HG03432 (cell line): ENCODE data around the gene WRNIP1.

Experiments used
- ATAC-seq: cut with Tn5 transposase; IDR thresholded peaks from one replicate; pipeline ENCODE4 v1.9.1; 2021; ENCODE audit warnings: mild to moderate bottlenecking, moderate library complexity; ENCODE audit not compliant: unreplicated experiment

The WRNIP1 gene

DNA sequence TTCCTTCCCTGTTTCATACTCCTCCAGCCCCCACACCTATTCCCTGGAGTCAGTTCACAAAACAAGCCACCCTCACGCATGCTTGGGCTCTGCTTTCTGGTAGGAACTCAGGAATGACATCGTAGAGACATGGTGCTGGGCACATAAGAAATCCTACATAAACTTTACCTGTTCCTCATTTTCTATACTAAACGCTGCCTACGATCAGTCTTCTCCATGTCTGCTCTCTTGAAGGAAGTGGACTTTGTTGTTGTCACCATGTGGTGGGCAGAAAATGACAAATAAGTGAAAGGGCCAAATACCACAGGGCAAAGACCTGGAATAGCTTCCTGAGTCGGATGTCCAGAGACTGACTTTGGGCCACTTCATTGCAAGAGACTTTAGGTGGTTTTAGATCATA is 24.6 kb upstream of the WRNIP1 start:
- ATAC-seq: no peak

GRCh38 chr6:2741756-2742155 is 23.4 kb upstream of the WRNIP1 start:
- ATAC-seq: no peak

- ATAC-seq: no peak
Measured at GRCh38 chr6:2743280-2744208, 21.6 kb upstream of the WRNIP1 start.

DNA sequence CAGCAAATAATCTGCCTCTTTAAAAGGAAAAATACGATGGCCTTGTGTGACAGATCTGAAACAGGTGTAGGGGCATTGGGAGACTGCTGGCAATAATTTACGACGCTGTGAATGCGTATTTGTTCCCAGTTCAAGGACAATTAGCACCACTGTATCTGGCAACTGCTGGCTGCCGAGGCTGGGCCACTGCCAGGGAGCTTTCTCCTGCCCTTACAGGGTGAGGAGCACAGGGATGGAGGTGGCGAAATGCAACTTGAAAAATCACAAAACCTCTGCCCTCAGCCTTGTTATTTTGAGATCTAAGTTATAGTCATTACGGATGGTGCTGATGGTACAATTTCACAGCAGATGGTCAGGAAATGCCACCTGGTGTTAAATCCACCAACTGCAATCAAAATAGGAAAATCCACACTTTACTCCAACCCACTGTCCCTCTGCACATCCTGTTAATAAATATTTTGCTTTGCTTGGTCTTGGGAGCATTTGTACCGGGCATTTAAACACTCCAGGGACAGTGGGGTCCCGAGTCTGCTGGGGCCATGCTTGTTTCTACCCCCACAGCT is 20.9 kb upstream of the WRNIP1 start:
- no peak for ATAC-seq

DNA sequence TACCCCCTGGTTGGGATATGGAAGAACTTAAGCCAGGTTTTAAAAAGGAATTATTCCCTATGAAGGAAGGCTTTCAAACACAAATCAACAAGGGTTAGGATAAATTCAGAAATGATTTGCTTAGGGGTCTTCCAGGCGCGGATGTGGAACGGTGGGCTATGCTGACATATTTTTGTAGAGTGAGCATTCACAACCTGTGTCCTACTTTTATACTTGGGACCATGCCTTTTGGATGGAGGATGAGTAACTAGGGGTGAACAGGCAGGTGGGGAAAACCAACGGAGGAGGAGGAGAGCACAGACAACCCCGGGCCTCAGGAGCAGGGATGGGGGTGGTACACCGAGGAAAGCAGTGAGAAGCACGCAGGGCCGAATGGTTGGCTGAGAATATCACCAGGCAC is 20.4 kb upstream of the WRNIP1 start:
- ATAC-seq: no peak

DNA sequence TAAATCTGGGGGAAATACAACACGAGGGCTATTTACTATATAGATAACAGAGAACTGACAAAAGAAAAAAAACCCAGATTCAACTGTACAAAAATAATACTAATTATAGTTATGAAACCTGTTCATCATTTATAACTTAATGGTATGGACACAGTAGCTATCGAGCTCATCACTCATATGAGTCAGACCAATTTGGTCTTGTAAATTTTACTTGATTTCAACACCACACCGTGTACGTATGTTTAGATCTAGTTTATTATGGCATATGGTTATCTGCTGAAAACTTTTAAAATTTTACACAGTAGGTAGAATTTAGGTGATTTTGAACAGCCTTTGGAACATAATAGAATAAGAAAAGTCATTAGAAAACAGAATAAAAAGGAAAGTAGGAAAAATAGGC is 19.9 kb upstream of the WRNIP1 start:
- no peak for ATAC-seq

DNA sequence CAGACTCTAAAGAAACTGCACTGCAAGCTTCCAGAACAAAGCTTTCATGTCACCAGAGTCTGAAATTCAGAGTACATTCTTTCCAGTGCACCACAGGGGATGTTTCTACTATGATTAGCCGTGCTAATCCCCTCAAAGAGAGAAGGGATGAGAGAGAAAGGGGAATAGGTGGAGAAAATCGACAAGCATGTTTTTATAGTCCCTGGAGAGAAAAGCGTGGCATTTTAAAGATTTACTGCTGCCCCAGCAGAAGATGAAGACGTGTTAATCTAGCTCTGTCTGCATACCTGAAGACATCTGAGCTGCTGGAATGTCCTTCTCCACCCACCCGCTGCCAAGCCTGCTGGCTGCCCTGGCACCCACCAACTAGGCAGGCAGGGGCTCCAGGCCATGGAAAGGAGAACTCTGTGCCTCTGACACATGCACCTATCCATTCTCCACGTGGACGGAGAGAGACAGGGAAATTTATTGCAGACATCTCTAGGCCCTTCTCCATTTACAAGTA is 18.6 kb upstream of the WRNIP1 start:
- no peak for ATAC-seq

DNA sequence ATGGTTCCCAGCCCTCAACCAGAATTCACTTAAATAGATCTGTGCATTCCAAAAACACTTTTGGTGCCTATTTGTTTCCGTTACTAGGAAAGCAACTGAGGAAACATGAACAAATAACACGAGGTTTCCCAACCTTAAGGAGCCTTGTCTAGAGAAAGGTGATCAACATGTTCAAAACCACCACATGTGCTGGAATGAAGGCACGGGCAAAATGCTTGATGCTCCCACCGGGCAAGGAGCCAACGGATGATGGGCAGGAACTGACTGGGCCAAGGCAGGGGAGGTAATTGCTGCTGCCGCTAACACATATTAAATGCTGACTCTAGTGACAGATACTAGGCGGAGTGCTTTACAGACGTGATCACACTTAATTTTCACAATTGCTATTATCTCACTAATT is 17.0 kb upstream of the WRNIP1 start:
- ATAC-seq: no peak

DNA sequence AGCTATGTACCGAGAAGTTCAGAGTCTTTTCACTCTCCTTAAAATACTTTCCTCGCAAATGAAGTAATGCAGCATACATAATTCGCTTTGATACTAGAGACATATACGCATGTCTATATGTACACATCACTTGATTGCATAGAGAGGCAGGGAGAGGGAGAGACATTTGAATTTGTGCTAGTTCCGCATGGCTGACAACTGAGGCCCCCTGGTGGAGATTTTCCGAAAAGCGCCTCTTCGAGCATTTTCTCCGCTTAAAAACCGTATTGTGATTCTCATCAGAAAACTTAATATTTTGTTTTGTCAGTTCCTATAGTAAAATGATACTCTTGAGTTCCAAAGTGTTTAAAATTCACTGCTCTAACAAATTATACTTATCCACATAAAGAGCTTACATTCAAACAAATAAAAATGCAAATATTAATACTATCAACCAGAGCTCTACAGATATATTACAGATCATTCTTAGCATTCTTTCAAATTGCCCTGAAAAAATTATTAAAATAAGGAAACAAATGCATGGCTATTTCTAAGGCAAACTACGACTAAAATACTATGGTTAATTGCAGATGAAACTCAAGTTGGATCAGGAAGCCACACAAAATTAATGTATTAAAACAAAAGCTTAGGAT is 15.1 kb upstream of the WRNIP1 start:
- ATAC-seq: no peak

DNA sequence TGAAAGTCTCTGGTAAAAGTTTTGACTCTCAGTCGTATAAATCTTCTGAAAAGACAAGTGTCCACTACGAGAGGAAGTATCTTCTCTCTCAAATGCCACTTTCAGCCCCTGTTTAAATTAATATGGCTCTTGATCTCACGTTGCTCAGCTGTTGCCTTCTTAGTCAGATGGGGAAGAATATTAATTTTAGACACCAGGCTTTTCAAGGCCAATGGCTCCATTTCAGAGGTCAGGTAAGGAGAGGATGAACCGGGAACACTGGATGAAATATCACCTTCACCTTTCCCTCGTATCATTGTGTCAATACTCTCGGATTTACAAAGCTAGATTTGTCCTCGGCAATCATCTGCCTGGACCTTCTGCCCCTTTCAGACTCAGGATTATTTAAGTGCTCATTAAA is 14.4 kb upstream of the WRNIP1 start, which contains the start of gene MYLK4:
MYLK4 (minus strand) TSS at position 91 of the 400 bp plus-strand sequence. CDS start 1,628 bp downstream, outside the sequence.
- ATAC-seq: no peak

- no peak for ATAC-seq
Measured at GRCh38 chr6:2751871-2752270, 13.3 kb upstream of the WRNIP1 start.

GRCh38 chr6:2752477-2753109 is 12.6 kb upstream of the WRNIP1 start:
- ATAC-seq: no peak

- ATAC-seq: no peak
Measured at GRCh38 chr6:2753110-2753489, 12.1 kb upstream of the WRNIP1 start.

DNA sequence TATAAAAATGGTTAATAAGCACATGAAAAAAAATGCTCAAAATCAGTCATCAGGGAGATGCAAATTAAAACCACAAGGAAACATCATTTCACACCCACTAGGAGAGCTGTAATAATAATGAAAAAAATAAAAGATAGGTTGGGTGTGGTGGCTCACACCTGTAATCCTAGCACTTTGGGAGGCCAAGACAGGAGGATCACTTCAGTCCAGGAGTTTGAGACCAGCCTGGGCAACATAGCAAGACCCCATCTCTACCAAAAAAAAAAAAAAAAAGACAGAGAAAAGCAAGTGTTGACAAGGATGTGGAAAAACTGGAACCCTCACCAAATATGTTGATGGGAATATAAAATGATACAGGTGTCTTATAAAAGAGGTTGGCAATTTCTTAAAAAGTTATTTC is 11.4 kb upstream of the WRNIP1 start:
- ATAC-seq: no peak

- no peak for ATAC-seq
Measured at GRCh38 chr6:2754393-2754792, 10.8 kb upstream of the WRNIP1 start.

- no peak for ATAC-seq
Measured at GRCh38 chr6:2754911-2755310, 10.3 kb upstream of the WRNIP1 start.

DNA sequence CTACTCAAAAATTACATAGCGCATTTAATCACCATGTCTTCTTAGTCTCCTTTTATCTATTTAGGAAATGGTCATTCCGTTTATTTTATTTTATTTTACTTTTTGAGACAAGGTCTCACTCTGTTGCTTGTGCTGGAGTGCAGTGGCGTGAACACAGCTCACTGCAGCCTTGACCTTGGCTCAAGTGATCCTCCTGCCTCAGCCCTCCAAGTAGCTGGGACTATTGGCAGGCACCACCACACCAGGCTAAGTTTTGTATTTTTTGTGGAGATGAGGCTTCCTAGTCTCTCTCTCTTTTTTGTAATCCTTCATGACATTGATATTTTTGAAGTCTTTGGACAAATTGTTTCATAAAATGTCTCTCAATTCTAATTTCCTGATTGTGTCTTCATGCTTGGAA is 9.7 kb upstream of the WRNIP1 start:
- no peak for ATAC-seq

- ATAC-seq: no peak
Measured at GRCh38 chr6:2756241-2756640, 9.0 kb upstream of the WRNIP1 start.

- no peak for ATAC-seq
Measured at GRCh38 chr6:2756687-2757224, 8.4 kb upstream of the WRNIP1 start.

GRCh38 chr6:2758980-2759379 is 6.2 kb upstream of the WRNIP1 start:
- ATAC-seq: no peak
